Measurements from ENCODE around the gene CHRM5.

CHRM5 gene

DNA sequence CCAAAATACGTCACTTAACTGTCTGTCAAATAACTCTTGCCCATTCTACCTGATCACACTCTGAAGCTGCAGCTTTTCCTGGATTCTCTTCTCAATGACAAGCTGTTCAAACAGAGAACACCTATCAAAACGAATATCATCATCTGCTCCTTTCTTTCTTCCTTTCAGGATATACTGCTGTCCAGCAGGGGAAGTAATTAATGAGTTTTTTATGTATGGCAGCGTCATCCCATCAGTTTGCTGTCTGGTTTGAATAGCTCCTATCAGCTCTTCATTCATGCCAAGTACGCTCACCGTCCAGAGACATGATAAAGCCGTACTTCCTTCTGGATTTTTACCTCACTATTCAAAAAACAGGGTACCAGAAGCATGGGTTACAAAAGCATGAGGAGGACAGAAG is at the start of gene CHRM5:
TSS of gene CHRM5 (plus strand) at position 274 of the 400 bp plus-strand sequence. CDS start 94,221 bp downstream, outside the sequence.
- peak; percentile 46 to 69 for DNase-seq

DNA sequence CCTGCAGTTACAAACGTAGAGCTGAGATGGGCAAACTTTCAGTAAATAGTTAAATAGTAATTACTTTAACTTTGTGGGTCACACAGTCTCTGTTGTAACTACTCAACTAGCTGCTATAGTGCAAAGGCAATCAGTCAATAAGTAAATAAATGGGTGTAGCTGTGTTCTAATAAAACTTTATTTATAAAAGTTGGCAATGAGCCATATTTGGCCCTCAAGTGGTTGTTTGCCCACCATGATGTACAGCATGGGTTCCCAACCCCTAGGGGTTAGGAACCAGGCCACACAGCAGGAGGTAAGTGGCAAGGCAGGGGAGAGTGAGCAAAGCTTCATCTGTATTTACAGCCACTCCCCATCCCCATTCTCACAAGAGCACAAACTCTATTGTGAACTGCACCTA is 44.9 kb upstream of the CHRM5 start:
- no peak for DNase-seq

DNA sequence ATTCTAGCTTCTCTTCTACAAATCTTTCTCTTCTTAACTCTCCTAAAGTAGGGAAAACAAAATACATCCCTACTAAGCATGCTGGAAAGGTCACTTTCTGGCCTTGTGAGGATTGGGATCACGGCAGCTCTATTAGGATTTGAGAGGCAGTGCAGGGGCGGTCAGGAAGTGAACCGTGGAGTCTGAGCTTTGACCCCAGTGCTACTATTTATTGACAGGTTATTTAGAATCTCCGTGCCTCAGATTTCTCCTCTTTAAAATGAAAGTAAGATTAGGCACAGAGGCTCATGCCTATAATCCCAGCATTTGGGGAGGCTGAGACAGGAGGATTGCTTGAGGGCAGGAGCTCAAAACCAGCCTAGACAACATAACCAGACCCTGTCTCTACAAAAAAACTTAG is 42.0 kb upstream of the CHRM5 start:
- DNase-seq: no peak

DNA sequence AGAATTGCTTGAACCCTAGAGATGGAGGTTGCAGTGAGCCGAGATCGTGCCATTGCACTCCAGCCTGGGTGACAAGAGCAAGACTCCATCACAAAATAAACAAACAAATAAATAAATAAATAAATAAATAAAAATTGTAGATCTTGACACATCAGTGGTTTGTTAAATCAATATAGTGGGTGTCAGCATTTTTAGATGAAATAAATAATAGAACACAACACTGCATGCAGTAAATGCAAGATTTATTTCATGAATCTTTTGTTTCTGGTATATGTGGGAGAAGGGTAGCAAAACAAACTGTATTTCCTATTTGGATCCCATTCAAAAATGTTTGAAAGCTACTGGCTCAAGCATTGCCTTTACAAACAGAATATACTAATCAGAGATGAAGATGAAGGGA is 35.6 kb upstream of the CHRM5 start:
- no peak for DNase-seq

- DNase-seq: no peak
Observed at GRCh38 chr15:33934396-33934795, 33.9 kb upstream of the CHRM5 start.

DNA sequence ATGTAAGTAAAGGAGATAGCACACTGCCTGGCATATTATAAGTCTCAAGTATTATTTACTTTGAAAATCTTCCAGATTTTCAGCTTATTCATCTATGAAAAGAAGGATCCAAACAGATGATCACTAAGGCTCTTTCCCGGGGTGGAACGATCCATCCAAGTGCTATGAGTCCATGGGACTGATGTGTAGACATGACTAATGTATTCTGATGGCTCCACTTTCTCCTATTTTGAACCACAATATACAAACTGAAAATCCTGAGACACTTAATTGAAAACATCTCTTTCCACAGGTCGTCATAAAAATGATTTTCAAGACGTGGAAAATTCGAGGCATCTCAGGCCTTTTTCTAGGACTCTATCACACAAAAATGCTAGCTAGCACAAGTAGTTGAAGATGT is 33.4 kb upstream of the CHRM5 start:
- DNase-seq: no peak

DNA sequence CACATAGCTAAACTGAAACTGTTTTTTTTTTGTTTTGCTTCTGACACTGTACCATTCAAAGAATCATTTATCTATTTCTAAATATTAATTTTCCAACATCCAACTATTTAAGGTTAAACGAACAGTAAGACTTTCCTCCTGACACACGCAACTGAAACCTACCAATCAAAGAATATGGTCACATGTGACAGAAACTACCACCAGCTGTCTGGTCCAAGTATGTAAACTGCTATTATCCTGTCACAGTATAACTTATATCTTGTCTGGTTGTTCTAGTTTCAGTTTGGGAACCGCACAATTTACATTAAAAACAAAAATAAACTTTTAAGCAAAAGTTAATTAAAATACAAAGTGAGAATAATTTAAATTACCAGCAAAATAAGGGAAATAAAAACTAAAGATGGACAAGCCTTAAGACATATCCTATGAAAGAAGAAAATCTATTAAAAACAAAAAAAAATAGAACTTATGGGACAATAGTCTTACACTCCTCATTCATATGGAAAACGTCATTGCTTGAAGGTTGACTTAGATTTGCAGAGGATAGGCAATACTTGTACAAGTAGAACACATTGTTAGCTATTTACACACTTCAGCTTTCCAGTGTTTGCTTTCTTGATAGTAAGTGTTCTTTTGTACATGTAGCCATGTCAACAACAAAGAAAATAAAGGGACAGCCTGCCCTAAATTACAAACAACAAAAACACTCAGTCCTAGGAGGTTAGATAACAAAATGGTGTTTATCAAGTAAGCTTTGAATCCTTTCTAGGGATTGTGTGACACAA is 26.8 kb upstream of the CHRM5 start:
- DNase-seq: peak; percentile 3 to 28

DNA sequence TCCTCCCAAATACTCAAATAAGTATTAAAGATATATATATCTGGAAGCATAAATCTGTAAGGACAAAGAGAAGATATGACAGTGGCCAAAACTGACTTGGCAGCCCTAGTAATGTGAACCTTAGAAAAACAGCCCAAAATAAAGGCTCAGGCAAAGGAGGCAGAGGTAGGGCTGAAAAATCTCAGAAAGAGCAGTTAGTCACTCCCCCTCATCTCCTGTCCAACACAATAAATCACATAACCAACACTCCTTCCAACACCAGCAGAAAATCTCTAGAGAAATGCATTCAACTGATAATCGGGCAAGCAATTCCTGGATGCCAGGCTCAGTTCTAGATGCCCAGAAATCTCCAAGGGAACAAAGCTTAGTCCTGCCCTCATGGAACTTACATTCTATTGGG is 22.1 kb upstream of the CHRM5 start:
- no peak for DNase-seq

DNA sequence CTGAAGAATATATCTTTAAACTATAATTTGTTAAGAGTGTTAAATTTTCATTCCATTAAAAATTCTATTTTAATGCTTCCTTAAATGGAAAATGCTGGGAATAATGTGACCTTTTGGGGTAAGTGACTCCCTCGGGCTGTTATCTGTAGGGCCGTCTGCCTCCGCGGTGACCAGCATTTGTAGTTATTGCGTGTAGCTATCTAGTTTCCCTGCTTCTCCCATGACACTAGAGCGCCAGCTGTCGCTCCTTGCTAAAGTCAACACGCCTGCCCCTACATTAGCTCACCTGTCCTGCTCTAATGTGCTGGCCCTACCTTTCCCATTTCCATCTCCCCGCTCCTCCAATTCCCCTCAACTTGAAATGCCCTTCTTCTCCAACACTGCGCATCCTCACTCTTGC is 12.4 kb upstream of the CHRM5 start:
- peak; percentile 37 to 71 for DNase-seq

- DNase-seq: no peak
Observed at GRCh38 chr15:33956397-33956796, 11.9 kb upstream of the CHRM5 start.

- DNase-seq: no peak
Observed at GRCh38 chr15:33959844-33960548, 8.3 kb upstream of the CHRM5 start.

- DNase-seq: no peak
Observed at GRCh38 chr15:33960549-33960935, 7.8 kb upstream of the CHRM5 start.

DNA sequence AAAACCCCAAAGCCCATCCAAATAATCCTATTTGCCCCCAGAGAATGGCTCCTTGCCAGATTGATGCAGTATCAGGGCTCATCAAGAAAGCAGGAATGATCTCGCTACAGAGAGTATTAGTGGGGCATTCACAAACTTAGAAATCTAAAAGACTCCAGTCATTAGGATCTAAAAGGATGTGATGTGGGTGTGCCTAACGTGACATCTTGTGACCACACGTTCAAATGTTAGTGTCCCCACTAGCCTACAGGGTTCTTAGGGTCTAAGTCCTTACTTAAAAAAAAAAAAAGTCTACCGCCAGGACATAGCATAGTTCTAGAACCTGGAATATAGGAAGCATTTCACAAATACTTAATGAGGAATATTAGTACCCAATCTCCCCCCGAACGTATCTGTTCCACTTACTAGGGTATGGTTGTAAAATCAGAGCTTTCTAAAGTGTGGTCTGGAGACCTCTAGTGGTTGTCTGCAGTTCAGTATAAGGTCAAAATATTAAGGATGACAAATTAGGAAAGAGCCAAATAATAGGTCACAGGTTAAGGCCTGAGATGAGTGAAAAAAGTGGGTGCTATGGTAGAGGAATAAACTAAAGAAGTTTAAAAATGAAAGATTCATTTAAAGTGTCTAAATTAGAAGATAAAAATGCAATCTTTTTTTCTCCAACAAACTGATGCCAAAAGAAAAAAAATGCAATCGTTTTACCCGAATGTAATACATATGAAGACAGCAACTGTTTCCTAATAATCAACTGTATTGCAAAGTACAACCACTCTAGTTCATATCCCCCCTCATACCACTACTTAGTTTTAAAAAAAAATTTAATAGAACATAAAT is 4.2 kb upstream of the CHRM5 start:
- peak; percentile 12 to 46 for DNase-seq

- DNase-seq: no peak
Observed at GRCh38 chr15:33964665-33965040, 3.6 kb upstream of the CHRM5 start.

- DNase-seq: no peak
Observed at GRCh38 chr15:33968821-33969220, 524 bp downstream of the CHRM5 start.

DNA sequence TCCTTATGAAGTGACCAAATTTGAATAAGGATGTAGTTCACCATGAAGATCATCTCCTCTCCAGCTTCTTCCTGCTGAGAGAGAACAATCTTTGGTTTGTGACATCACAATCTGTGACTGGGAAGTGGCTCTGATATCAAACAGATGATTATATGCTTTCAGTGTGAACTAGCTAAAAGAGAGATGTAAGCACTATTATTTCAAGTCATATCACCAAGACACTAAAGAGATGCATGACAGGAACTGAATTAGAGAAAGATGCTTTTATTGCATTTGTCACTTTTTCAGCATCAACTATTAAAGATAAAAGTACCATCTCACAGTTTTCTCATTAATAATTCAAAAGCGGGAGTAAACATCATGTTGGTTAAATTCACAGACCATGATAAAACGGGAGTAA is 3.5 kb downstream of the CHRM5 start:
- DNase-seq: no peak

DNA sequence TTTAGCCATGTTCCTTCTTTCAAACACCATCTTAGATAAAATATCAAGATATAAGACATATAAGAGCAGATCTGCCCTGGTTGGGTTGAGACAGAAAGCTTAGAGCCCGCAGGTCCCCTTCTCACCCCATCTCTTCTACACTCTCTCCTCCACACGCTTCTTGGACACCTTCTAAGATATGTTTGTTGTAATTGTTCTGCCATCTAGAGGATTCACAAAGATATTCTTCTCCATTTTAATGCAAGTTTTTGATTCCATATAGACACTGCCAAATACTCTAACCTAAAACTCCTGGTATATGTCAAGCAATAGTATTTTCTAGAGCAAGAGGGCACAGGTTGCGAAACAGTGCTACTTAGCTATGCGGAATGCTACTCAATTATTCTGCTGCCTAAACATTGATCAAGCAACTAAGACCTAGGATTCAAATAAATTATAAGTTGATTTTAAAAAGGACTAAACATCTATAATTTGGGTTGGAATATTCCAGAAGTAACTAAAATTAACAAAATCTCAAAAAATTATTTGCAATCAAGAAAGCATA is 6.8 kb downstream of the CHRM5 start:
- DNase-seq: no peak

GRCh38 chr15:33980159-33980558 is 11.9 kb downstream of the CHRM5 start:
- no peak for DNase-seq

DNA sequence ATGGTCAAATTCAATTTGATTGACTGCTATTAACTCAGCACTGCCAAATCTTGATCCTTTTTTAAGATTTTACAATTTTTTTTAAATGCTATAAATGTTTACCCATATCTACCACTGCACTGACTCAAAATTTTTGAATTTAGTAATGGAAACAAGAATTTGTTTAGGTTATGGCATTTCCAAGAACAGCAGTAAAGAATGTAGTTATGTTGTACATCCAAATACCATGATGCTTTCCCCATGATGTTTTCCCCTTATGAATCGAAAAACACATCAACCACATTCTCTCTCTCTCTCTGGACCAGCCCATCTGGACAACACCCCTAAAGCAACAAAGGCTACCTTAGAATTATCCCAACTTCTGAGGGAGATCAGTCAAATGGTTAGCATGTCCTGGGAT is 14.2 kb downstream of the CHRM5 start:
- no peak for DNase-seq

- no peak for DNase-seq
Observed at GRCh38 chr15:33985287-33985686, 17.0 kb downstream of the CHRM5 start.

GRCh38 chr15:33985751-33986150 is 17.5 kb downstream of the CHRM5 start:
- no peak for DNase-seq

- no peak for DNase-seq
Observed at GRCh38 chr15:33987444-33987843, 19.1 kb downstream of the CHRM5 start.

- no peak for DNase-seq
Observed at GRCh38 chr15:33988384-33988783, 20.1 kb downstream of the CHRM5 start.
